SK-N-SH treated with all-trans-retinoic acid at 6 μM for 48 hours (cell line): ENCODE results near the gene SIN3A.

Experiments
- ATAC-seq: fragments of 200-7000 bp; cut with Tn5 transposase; 3 replicates; pipeline ENCODE4 v1.9.1; 2020; ENCODE audit warnings: mild to moderate bottlenecking, moderate library complexity
- CSDC2 ChIP-seq: fragments of 250-450 bp; sonication (Bioruptor Pico); IDR thresholded peaks from 2 replicates; pipeline ENCODE4 v1.5.0; 2020; ENCODE audit warnings: mild to moderate bottlenecking, moderate library complexity
- CSRNP3 ChIP-seq: fragments of 250-450 bp; sonication (Bioruptor Pico); IDR thresholded peaks from 2 replicates; pipeline ENCODE4 v1.5.1; 2021; ENCODE audit warnings: mild to moderate bottlenecking, moderate library complexity
- GLIS3 ChIP-seq: fragments of 250-450 bp; sonication (Bioruptor Pico); IDR thresholded peaks from 2 replicates; pipeline ENCODE4 v1.5.0; 2020; ENCODE audit warnings: mild to moderate bottlenecking, moderate library complexity
- ISL1 ChIP-seq: fragments of 250-450 bp; sonication (Bioruptor Pico); IDR thresholded peaks from 2 replicates; pipeline ENCODE4 v2.1.2; 2022; ENCODE audit warnings: mild to moderate bottlenecking, moderate library complexity
- OSR1 ChIP-seq: fragments of 250-450 bp; sonication (Bioruptor Pico); IDR thresholded peaks from 2 replicates; pipeline ENCODE4 v1.8.0; 2022; ENCODE audit warnings: moderate library complexity, mild to moderate bottlenecking, inconsistent platforms
- PPARA ChIP-seq: fragments of 250-450 bp; sonication (Bioruptor Pico); IDR thresholded peaks from 2 replicates; pipeline ENCODE4 v1.5.0; 2020; ENCODE audit warnings: mild to moderate bottlenecking, borderline replicate concordance
- SNAI2 ChIP-seq: fragments of 250-450 bp; sonication (Bioruptor Pico); IDR thresholded peaks from 2 replicates; pipeline ENCODE4 v1.5.0; 2020; ENCODE audit warnings: mild to moderate bottlenecking, moderate library complexity
- TOX ChIP-seq: fragments of 250-450 bp; sonication (Bioruptor Pico); IDR thresholded peaks from 2 replicates; pipeline ENCODE4 v1.8.0; 2021; ENCODE audit warnings: mild to moderate bottlenecking, moderate library complexity, borderline replicate concordance
- TSHZ2 ChIP-seq: fragments of 250-450 bp; sonication (Bioruptor Pico); IDR thresholded peaks from 2 replicates; pipeline ENCODE4 v1.5.0; 2020; ENCODE audit warnings: mild to moderate bottlenecking, moderate library complexity
- ZC3H10 ChIP-seq: fragments of 250-450 bp; sonication (Bioruptor Pico); IDR thresholded peaks from 2 replicates; pipeline ENCODE4 v1.5.1; 2021; ENCODE audit warnings: mild to moderate bottlenecking, moderate library complexity
- ZFP3 ChIP-seq: fragments of 250-450 bp; sonication (Bioruptor Pico); IDR thresholded peaks from 2 replicates; pipeline ENCODE4 v1.5.0; 2020; ENCODE audit warnings: mild to moderate bottlenecking, moderate library complexity
- ZNF565 ChIP-seq: fragments of 450-650 bp; formaldehyde crosslinking; conservative IDR thresholded peaks from 2 replicates; pipeline ENCODE4 v1.5.0; 2020; ENCODE audit warnings: low read depth, mild to moderate bottlenecking, moderate library complexity
- ZNF8 ChIP-seq: fragments of 450-650 bp; formaldehyde crosslinking; IDR thresholded peaks from 2 replicates; pipeline ENCODE4 v1.5.0; 2020; ENCODE audit warnings: mild to moderate bottlenecking, moderate library complexity
- TF ChIP-seq, protein P1 (sequence below): fragments of 250-450 bp; sonication (Bioruptor Pico); IDR thresholded peaks from 2 replicates; pipeline ENCODE4 v1.8.0; 2021; ENCODE audit warnings: low read depth, mild to moderate bottlenecking, moderate library complexity, borderline replicate concordance
- TF ChIP-seq, protein P2 (sequence below): fragments of 250-450 bp; sonication (Bioruptor Pico); IDR thresholded peaks from 2 replicates; pipeline ENCODE4 v1.5.1; 2020; ENCODE audit warnings: low read depth, mild to moderate bottlenecking, moderate library complexity

SIN3A gene

DNA sequence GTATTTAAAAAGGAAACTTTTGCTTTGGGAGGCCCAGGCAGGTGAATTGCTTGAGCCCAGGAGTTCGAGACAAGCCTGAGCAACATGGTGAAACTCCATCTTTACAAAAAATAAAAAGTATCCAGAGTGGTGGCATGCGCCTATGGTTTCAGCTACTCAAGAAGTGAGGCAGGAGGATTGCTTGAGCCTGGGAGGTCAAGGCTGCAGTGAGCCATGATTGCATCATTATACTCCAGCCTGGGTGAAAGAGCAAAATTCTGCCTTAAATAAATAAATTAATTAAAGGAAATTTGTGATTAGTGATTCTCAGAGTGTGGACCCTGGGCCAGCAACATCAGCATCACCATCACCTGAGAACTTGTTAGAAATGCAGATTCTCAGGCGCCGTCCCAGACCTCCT, 125.6 kb downstream of the SIN3A start:
- TF ChIP-seq PPARA (CRISPR knock-in tag) (no peak), CSDC2 (CRISPR knock-in tag) (no peak), TOX (CRISPR knock-in tag) (no peak), ZFP3 (no peak), ZC3H10 (no peak), ZNF565 (CRISPR knock-in tag) (no peak), ISL1 (CRISPR knock-in tag) (no peak)
- TF ChIP-seq, protein P1, sequence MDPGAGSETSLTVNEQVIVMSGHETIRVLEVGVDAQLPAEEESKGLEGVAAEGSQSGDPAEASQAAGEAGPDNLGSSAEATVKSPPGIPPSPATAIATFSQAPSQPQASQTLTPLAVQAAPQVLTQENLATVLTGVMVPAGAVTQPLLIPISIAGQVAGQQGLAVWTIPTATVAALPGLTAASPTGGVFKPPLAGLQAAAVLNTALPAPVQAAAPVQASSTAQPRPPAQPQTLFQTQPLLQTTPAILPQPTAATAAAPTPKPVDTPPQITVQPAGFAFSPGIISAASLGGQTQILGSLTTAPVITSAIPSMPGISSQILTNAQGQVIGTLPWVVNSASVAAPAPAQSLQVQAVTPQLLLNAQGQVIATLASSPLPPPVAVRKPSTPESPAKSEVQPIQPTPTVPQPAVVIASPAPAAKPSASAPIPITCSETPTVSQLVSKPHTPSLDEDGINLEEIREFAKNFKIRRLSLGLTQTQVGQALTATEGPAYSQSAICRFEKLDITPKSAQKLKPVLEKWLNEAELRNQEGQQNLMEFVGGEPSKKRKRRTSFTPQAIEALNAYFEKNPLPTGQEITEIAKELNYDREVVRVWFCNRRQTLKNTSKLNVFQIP (CRISPR knock-in tag) = no peak
- ATAC-seq = no peak

- no peak for ATAC-seq
- TF ChIP-seq, protein P2, sequence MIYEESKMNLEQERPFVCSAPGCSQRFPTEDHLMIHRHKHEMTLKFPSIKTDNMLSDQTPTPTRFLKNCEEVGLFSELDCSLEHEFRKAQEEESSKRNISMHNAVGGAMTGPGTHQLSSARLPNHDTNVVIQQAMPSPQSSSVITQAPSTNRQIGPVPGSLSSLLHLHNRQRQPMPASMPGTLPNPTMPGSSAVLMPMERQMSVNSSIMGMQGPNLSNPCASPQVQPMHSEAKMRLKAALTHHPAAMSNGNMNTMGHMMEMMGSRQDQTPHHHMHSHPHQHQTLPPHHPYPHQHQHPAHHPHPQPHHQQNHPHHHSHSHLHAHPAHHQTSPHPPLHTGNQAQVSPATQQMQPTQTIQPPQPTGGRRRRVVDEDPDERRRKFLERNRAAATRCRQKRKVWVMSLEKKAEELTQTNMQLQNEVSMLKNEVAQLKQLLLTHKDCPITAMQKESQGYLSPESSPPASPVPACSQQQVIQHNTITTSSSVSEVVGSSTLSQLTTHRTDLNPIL (CRISPR knock-in tag) = no peak
- no peak for TF ChIP-seq CSDC2 (CRISPR knock-in tag)
- no peak for TF ChIP-seq TSHZ2 (CRISPR knock-in tag)
- no peak for TF ChIP-seq SNAI2 (CRISPR knock-in tag)
- no peak for TF ChIP-seq GLIS3 (CRISPR knock-in tag)
- no peak for TF ChIP-seq ISL1 (CRISPR knock-in tag)
- no peak for TF ChIP-seq ZNF8 (CRISPR knock-in tag)
- no peak for TF ChIP-seq CSRNP3 (CRISPR knock-in tag)
- no peak for TF ChIP-seq OSR1 (CRISPR knock-in tag)
These were observed 129.8 kb downstream of the SIN3A start for GRCh38 chr15:75321711-75322110.
